HFFc6 (cell line): ENCODE measurements around the gene PCDHGB2. TPM values are rescaled to one million over a fixed set of nuclear protein-coding genes. Genes with fewer than 3 reads are reported as not detected.
A peak's percentile ranks its signal among the peaks of the same experiment; 100 is the strongest.
"Not testable (repeated sequence)": the region's sequence is repeated elsewhere in the genome, so short reads cannot be mapped to it uniquely, and the experiment has no call there.

Experiments
- DNase-seq: peaks from one replicate; pipeline ENCODE4 v3.0.0-alpha.2; 2018
- H3K27ac Mint-ChIP-seq: 2 replicates; pipeline ENCODE4 v1.8.0; 2020; ENCODE audit warnings: mild to moderate bottlenecking, mixed read lengths
- H3K27me3 Mint-ChIP-seq: 2 replicates; pipeline ENCODE4 v1.8.0; 2021; ENCODE audit warnings: mild to moderate bottlenecking, moderate library complexity, mixed read lengths; ENCODE audit not compliant: insufficient read depth
- H3K36me3 Mint-ChIP-seq: 2 replicates; pipeline ENCODE4 v1.8.0; 2021; ENCODE audit warnings: low read depth, mixed read lengths
- H3K4me1 Mint-ChIP-seq: 2 replicates; pipeline ENCODE4 v1.8.0; 2020; ENCODE audit warnings: low read depth, mixed read lengths
- H3K4me3 Mint-ChIP-seq: 2 replicates; pipeline ENCODE4 v1.8.0; 2020; ENCODE audit warnings: mild to moderate bottlenecking, moderate library complexity, mixed read lengths
- H3K9me3 Mint-ChIP-seq: 2 replicates; pipeline ENCODE4 v1.8.0; 2020; ENCODE audit warnings: mild to moderate bottlenecking, mixed read lengths
- CTCF ChIP-seq: fragments of 200-600 bp; sonication (generic); IDR thresholded peaks from 2 replicates; pipeline ENCODE4 v1.5.0; 2021; ENCODE audit warnings: antibody characterized with exemption, mild to moderate bottlenecking
- long read RNA-seq: library from polyadenylated mRNA; unstranded; transcript quantifications from one replicate; pipeline ENCODE4 v2.0.0, GENCODE V29; 2019
- total RNA-seq, 6 experiments: library from RNA; stranded (reverse); fragmentation: NEBNext Ultra II Directional; extraction: Animal tissue kit (Norgen Biotek cat#: 25700); gene quantifications; 2 replicates in 1 of 6; 3 replicates in 5 of 6; pipeline ENCODE4 v1.2.3, GENCODE V29; 2021

PCDHGB2 gene
- 10 to 100 TPM in 1 of 6 experiments, 1 to 10 TPM in 5; 4.4 to 10.3 (median 5.5) TPM for total RNA-seq
- long read RNA-seq: 0 reads

- Mint-ChIP-seq H3K36me3 (peaks cover 59% of the 10 kb centered on the region), H3K27me3 (peaks cover 2% of the 10 kb centered on the region), H3K4me3 (peak within 1 kb of the TSS; percentile 86), H3K9me3 (peaks cover 69% of the 10 kb centered on the region), H3K4me1 (peaks cover 22% of the 10 kb centered on the region), H3K27ac (peak within 1 kb of the TSS; percentile 70; the same call in 1 of the 2 replicates)
- peak; percentile 41 for DNase-seq
- TF ChIP-seq CTCF: peak; percentile 76
Measured at GRCh38 chr5:141359790-141360426, at the start of gene PCDHGB2. PCDHGB2 (plus strand) TSS chr5:141359994; CDS start chr5:141360136, 142 bp downstream.

- Mint-ChIP-seq H3K4me1 (peaks cover 12% of the 10 kb centered on the region), H3K27ac (no peak overlapping the region), H3K36me3 (peaks cover 82% of the 10 kb centered on the region), H3K9me3 (peaks cover 94% of the 10 kb centered on the region), H3K4me3 (no peak overlapping the region), H3K27me3 (peaks cover 10% of the 10 kb centered on the region)
- no peak for DNase-seq
- no peak for TF ChIP-seq CTCF
Measured at GRCh38 chr5:141313711-141314110, 46.1 kb upstream of the PCDHGB2 start.

GRCh38 chr5:141316963-141317362, 42.8 kb upstream of the PCDHGB2 start:
- peaks cover 99% of the 10 kb centered on the region for H3K9me3 Mint-ChIP-seq
- H3K4me1 Mint-ChIP-seq: peaks cover 27% of the 10 kb centered on the region
- not testable (repeated sequence) for H3K27ac Mint-ChIP-seq

GRCh38 chr5:141319202-141319601, 40.6 kb upstream of the PCDHGB2 start:
- Mint-ChIP-seq H3K4me3 (peak overlapping the region; percentile 98), H3K4me1 (peaks cover 27% of the 10 kb centered on the region), H3K27me3 (peaks cover 23% of the 10 kb centered on the region), H3K36me3 (peaks cover 64% of the 10 kb centered on the region), H3K27ac (no peak overlapping the region), H3K9me3 (peaks cover 76% of the 10 kb centered on the region)
- no peak for DNase-seq
- TF ChIP-seq CTCF: no peak

More at GRCh38 chr5:141316963-141317362, 42.8 kb upstream of the PCDHGB2 start:
- peaks cover 86% of the 10 kb centered on the region for H3K36me3 Mint-ChIP-seq
- peaks cover 23% of the 10 kb centered on the region for H3K27me3 Mint-ChIP-seq
- not testable (repeated sequence) for DNase-seq, H3K4me3 Mint-ChIP-seq

GRCh38 chr5:141319699-141320098, 40.1 kb upstream of the PCDHGB2 start:
- Mint-ChIP-seq H3K4me1 (peaks cover 27% of the 10 kb centered on the region), H3K36me3 (peaks cover 59% of the 10 kb centered on the region), H3K9me3 (peaks cover 72% of the 10 kb centered on the region), H3K27me3 (peaks cover 23% of the 10 kb centered on the region), H3K4me3 (peak overlapping the region; percentile 98), H3K27ac (peak overlapping the region; percentile 100)
- no peak for TF ChIP-seq CTCF
- DNase-seq: no peak
